AG09309 (cell line): ENCODE measurements around the gene CERKL.

Experiments used
- DNase-seq: peaks from one replicate; pipeline ENCODE4 v3.0.0-alpha.2; 2010; ENCODE audit warnings: low read depth
- H3K4me3 ChIP-seq: 2 replicates; pipeline ENCODE4 v1.5.1; 2011; ENCODE audit warnings: mild to moderate bottlenecking, low read depth, low read length, moderate library complexity; ENCODE audit not compliant: control insufficient read depth
- CTCF ChIP-seq: IDR thresholded peaks from 2 replicates; pipeline ENCODE4 v1.5.1; 2011; ENCODE audit warnings: mild to moderate bottlenecking, low read depth, low read length, inconsistent platforms; ENCODE audit not compliant: insufficient read depth, control insufficient read depth; ENCODE audit errors: missing control alignments

The CERKL gene

GRCh38 chr2:181573140-181573736, 83.7 kb downstream of the CERKL start:
- peak; percentile 49 for TF ChIP-seq CTCF
- DNase-seq: peak; percentile 10
- H3K4me3 ChIP-seq: no peak overlapping the region

- peak; percentile 25 for TF ChIP-seq CTCF
- DNase-seq: no peak
- H3K4me3 ChIP-seq: no peak overlapping the region
Measured at GRCh38 chr2:181570833-181571661, 85.9 kb downstream of the CERKL start.

- TF ChIP-seq CTCF: no peak
- H3K4me3 ChIP-seq: no peak overlapping the region
- no peak for DNase-seq
Measured at GRCh38 chr2:181570059-181570458, 86.8 kb downstream of the CERKL start.

GRCh38 chr2:181566334-181567032, 90.4 kb downstream of the CERKL start:
- no peak overlapping the region for H3K4me3 ChIP-seq
- no peak for DNase-seq
- no peak for TF ChIP-seq CTCF

GRCh38 chr2:181563101-181563692, 93.7 kb downstream of the CERKL start:
- TF ChIP-seq CTCF: no peak
- H3K4me3 ChIP-seq: no peak overlapping the region
- DNase-seq: no peak

GRCh38 chr2:181558371-181558770, 98.5 kb downstream of the CERKL start:
- no peak for DNase-seq
- no peak for TF ChIP-seq CTCF
- H3K4me3 ChIP-seq: no peak overlapping the region
